Ascending aorta (tissue), 2 donors: ENCODE results near the gene GATAD2A. TPM values are rescaled to one million over a fixed set of nuclear protein-coding genes. Genes with fewer than 3 reads are reported as not detected.

Experiments used
- DNase-seq, 2 donors: peaks; one replicate each; pipeline ENCODE4 v3.0.0-alpha.2; 2019; ENCODE audit warnings: low spot score in 2 of 2
- H3K27ac ChIP-seq, 2 donors: fragments of 200-600 bp; sonication (generic); one replicate each; pipeline ENCODE4 v1.5.1; 2016 to 2017; ENCODE audit warnings: mild to moderate bottlenecking in 1 of 2
- H3K27me3 ChIP-seq: fragments of 200-600 bp; sonication (generic); one replicate; pipeline ENCODE4 v1.5.1; 2017
- H3K36me3 ChIP-seq, 2 donors: fragments of 200-600 bp; sonication (generic); one replicate each; pipeline ENCODE4 v1.5.1; 2016
- H3K4me1 ChIP-seq, 2 donors: fragments of 200-600 bp; sonication (generic); one replicate each; pipeline ENCODE4 v1.5.1; 2016 to 2017; ENCODE audit warnings: mild to moderate bottlenecking in 1 of 2
- H3K4me3 ChIP-seq, 2 donors: fragments of 200-600 bp; sonication (generic); one replicate each; pipeline ENCODE4 v1.5.1; 2016 to 2017; ENCODE audit warnings: mild to moderate bottlenecking in 1 of 2
- H3K9me3 ChIP-seq, 2 donors: fragments of 200-600 bp; sonication (generic); one replicate each; pipeline ENCODE4 v1.5.1; 2016
- intact Hi-C: fragments of 100-400 bp; cut with DNase I; formaldehyde crosslinking; loops from one replicate; pipeline ENCODE4 v1.15.1; 2023
- total RNA-seq: library from RNA; depleted of rRNA; stranded (reverse); fragments of >200 nt; gene quantifications from one replicate; pipeline ENCODE4 v1.1.0, GENCODE V29; 2016
- TF ChIP-seq, protein P1 (sequence below), 3 experiments: fragments of 200-600 bp in 2 of 3; fragments of 450-650 bp in 1 of 3; sonication (generic) in 2 of 3; IDR thresholded peaks; one replicate each; pipeline ENCODE4 v1.5.1; 2016 to 2019; ENCODE audit warnings: antibody characterized with exemption in 3 of 3, mild to moderate bottlenecking in 1 of 3, moderate library complexity in 1 of 3

The GATAD2A gene
- total RNA-seq, 1 donor from 2014 or later: 63.3 TPM

DNA sequence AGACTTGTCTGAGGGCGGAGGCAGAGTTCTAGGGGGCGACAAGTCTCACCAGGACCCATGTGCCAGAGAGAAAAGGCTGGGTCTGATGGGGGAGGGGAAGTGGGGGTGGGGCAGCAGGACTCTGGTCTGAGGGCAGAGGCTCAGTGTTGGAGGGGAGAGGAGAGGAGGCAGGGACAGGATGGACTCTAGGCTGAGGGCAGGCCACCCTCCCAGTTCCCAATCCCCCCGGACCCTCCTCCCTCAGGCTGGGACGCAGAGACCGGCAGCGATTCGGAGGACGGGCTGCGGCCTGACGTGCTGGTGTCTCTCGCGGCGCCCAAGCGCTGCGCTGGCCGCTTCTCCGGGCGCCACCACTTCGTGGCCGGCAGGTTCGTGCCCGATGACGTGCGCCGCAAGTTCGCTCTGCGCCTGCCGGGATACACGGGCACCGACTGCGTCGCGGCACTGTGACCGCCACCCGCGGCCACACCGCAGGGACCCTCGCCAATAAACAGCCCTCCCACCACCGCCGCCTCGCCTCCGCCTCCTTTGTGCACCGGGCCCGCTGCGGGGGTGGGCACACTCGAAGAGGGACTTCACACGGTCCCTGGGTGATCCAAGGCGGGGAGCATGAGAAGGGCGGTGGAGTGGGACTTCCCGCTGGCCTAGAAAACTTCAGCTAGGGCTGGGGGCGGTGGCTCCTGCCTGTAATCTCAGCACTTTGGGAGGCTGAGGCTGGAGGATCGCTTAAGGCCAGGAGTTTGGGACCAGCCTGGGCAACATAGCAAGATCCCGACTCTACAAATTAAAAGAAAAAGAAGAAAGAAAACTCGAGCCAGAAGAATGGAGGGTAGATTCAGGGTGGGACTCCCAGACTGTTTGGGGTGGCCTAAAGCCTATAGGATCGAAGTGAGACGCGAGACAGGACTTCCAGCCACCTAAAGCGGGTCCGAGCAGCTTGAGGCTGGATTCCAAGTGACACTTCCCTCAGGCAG lies 131.9 kb downstream of the GATAD2A start:
- Histone ChIP-seq H3K4me3 (peak overlapping the region in 1 of 2 donors; percentile 51), H3K4me1 (peaks cover 6 to 12% of the 10 kb centered on the region in 2 donors), H3K9me3 (no peaks in the 10 kb centered on the region), H3K27me3 (peaks cover 13% of the 10 kb centered on the region), H3K27ac (no peak overlapping the region), H3K36me3 (peaks cover 0 to 3% of the 10 kb centered on the region in 2 donors)
- TF ChIP-seq, protein P1, sequence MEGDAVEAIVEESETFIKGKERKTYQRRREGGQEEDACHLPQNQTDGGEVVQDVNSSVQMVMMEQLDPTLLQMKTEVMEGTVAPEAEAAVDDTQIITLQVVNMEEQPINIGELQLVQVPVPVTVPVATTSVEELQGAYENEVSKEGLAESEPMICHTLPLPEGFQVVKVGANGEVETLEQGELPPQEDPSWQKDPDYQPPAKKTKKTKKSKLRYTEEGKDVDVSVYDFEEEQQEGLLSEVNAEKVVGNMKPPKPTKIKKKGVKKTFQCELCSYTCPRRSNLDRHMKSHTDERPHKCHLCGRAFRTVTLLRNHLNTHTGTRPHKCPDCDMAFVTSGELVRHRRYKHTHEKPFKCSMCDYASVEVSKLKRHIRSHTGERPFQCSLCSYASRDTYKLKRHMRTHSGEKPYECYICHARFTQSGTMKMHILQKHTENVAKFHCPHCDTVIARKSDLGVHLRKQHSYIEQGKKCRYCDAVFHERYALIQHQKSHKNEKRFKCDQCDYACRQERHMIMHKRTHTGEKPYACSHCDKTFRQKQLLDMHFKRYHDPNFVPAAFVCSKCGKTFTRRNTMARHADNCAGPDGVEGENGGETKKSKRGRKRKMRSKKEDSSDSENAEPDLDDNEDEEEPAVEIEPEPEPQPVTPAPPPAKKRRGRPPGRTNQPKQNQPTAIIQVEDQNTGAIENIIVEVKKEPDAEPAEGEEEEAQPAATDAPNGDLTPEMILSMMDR (IDR thresholded peaks at IDR 0.05): no peak
- DNase-seq: no peak
- intact Hi-C loops: no loop called here

DNA sequence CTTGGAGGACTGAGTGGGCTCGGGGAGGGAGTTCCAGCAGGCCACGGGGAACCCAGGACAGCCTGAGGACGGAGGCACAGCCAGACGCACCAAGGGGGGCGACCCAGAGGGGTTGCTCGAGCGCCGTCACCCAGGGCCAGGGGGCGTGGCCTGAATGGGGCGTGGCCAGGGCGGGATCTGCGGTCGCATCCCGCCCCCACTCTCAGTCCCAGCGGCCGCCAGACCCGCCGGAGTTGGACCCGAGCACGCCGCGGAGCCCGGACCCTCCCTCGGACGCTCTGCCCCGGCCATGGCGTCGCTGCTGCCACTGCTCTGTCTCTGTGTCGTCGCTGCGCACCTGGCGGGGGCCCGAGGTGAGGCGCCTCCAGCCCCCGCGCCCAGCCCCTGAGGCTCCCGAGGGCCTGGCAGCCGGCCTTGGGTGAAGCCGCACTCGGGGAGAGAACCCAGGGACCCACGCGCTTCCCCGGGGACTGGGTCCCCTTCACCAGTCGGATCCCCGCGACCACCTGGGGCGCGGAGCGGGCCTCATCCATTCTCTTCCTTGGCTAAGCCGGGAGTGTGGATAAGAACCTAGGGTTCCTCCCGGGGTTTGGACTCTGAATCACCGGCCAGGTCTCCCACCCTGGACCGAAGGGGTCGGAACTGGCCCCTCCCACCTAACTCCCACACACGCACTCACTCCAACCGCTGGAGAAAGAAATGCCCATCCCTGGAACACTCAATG lies 132.7 kb downstream of the GATAD2A start, which contains the start of gene CILP2:
CILP2 (plus strand) TSS at position 205 of the 724 bp plus-strand sequence; CDS start at position 290, 85 bp downstream.
- TF ChIP-seq, protein P1 (IDR thresholded peaks at IDR 0.05): no peak
- Histone ChIP-seq H3K27me3 (peaks cover 13% of the 10 kb centered on the region), H3K4me3 (peak within 1 kb of the TSS; percentile 7 to 51), H3K9me3 (no peaks in the 10 kb centered on the region), H3K4me1 (peaks cover 6 to 12% of the 10 kb centered on the region in 2 donors), H3K27ac (no peak within 1 kb of the TSS), H3K36me3 (peaks cover 0 to 3% of the 10 kb centered on the region in 2 donors)
- no peak for DNase-seq
- intact Hi-C loops: no loop called here

DNA sequence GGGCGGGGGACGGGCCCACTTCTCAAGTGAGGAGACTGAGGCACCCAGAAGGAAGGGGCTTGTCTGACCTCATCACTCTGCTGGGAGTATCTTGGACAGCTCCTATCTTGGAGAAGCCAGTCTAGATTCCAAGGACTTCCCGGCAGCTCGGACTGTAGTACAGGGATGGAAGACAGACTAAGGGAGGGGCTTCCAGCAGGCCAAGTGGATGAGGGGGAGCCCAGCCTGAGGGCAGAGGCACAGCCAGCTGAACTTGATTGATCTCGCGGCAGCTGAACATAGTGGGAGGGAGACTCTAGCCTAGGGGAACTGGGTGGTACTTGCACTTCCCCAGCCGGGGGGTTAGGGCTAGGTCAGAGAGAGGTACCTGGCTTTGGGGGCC lies 133.3 kb downstream of the GATAD2A start:
- Histone ChIP-seq H3K27me3 (peaks cover 13% of the 10 kb centered on the region), H3K27ac (no peak overlapping the region), H3K4me3 (peak overlapping the region; percentile 7 to 51), H3K4me1 (peaks cover 6 to 12% of the 10 kb centered on the region in 2 donors), H3K36me3 (peaks cover 0 to 3% of the 10 kb centered on the region in 2 donors), H3K9me3 (no peaks in the 10 kb centered on the region)
- TF ChIP-seq, protein P1 (IDR thresholded peaks at IDR 0.05): no peak
- intact Hi-C loops: no loop called here
- no peak for DNase-seq

GRCh38 chr19:19539698-19540063 lies 134.2 kb downstream of the GATAD2A start:
- H3K36me3 ChIP-seq: peaks cover 0 to 3% of the 10 kb centered on the region in 2 donors
- intact Hi-C loops: no loop called here
- peaks cover 13% of the 10 kb centered on the region for H3K27me3 ChIP-seq
- no peak overlapping the region for H3K4me3 ChIP-seq
- H3K9me3 ChIP-seq: no peaks in the 10 kb centered on the region
- H3K27ac ChIP-seq: no peak overlapping the region
- no peak for DNase-seq
- TF ChIP-seq, protein P1 (IDR thresholded peaks at IDR 0.05): no peak
- peaks cover 6 to 12% of the 10 kb centered on the region in 2 donors for H3K4me1 ChIP-seq

GRCh38 chr19:19540064-19540714 lies 134.7 kb downstream of the GATAD2A start:
- no peak for DNase-seq
- intact Hi-C loops: no loop called here
- TF ChIP-seq, protein P1 (IDR thresholded peaks at IDR 0.05): no peak
- Histone ChIP-seq H3K4me3 (peak overlapping the region; percentile 8 to 9), H3K27me3 (peaks cover 13% of the 10 kb centered on the region), H3K36me3 (peaks cover 0 to 3% of the 10 kb centered on the region in 2 donors), H3K4me1 (peaks cover 6 to 12% of the 10 kb centered on the region in 2 donors), H3K27ac (no peak overlapping the region), H3K9me3 (no peaks in the 10 kb centered on the region)
